Posterior vena cava (tissue), 2 donors: ENCODE measurements around the gene ERN1. TPM values are rescaled to one million over a fixed set of nuclear protein-coding genes. Genes with fewer than 3 reads are reported as not detected.
A peak's percentile ranks its signal among the peaks of the same experiment; 100 is the strongest.

Experiments
- DNase-seq: peaks from one replicate; pipeline ENCODE4 v3.0.0-alpha.2; 2020; ENCODE audit warnings: low spot score
- intact Hi-C, 2 donors: fragments of 100-400 bp; cut with DNase I; formaldehyde crosslinking; loops; one replicate each; pipeline versions ENCODE4 v1.14.1 to v1.14.2; 2022 to 2023
- total RNA-seq, 2 donors: library from RNA; stranded (reverse); fragmentation: NEBNext Ultra II Directional; extraction: Animal tissue kit (Norgen Biotek cat#: 25700); gene quantifications; one replicate each; pipeline ENCODE4 v1.2.1, GENCODE V29; 2021
- donor health status: DM: yes; HTN: yes; CAD: no.
- donor health status: DM: yes; HTN: yes; CAD: no.

Gene ERN1
- total RNA-seq, 2 donors from 2014 or later: 17.2 to 18.6 TPM

DNA sequence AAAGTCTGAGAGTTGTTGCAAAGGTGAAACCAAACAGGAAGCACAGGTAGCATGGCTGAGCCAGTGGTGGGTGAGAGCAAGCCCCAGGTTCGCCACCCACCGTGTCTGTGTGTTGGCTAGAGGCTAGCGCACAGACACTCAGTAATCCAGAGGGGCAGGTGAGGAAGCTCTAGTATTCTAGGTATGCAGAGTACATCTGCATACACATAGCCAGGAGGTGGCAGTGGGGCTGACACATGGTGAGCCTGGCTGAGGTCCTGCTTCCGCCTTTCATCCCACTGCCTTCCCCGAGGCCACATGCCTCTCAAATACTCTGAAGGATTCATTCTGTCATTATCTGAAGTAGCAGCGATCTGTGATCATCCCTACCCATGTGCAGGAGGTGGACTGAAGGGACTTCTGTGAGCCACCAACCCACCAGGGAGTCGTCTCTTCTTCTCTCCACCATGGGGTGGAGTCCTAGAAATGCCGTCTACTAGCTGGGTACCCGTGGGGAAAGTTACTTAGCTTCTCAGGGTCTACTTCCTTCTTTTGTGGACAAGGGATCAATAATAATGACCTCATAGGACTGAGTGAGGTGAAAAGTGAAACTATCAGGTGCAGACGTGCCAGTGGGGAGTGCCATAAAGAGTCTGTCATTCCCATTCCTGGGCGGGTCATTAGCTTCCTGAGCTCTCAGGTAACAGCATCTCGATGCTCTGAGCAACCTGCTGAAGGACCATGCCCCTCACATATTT, 73.5 kb downstream of the ERN1 start:
- DNase-seq: no peak
- intact Hi-C loops: no loop called here

DNA sequence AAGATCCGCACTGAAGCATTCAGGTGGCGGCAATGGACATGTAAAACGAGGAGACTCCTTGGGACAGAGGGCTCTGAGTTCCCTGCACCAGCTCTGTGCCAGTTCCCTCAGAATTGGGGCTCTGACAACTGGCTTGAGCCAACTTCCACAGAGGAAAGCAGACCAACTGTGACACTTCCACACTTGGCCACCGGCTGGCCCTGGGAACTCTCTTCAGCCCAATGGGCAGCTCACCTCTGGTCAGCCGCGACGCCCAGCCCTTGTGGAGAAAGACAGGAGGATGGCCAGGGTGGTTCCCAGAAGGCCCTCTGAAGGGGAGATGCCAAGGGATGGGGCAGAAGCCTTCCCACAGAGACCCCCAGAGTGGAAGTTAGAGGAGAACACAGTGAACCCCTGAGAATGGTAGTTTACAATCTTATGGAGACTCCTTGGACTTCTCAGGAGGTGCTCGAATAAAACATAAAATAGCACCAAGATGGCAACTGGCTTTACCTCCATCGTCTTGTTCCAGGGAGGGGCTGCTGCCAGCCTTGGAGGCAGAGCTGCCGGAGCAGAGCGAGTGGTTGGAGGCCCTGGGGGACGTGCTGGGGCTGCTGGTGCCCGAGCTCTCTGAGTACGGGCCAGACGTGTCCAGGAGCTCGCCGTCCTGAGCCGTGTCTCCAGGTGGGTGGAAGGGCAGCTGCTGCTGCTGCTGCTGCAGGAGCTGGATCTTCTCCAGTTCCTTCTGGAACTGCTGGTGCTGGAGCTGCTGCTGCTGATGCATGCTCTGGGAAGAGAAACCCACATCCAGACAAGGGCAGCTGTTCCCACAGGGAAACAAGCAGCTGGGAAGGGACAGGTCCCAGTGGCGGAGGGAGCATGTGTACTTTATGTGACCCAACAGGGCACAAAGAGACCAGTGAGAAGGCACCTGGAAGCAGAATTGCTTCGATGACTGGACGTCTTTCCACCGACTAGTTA, 74.5 kb downstream of the ERN1 start:
- intact Hi-C loops: no loop called here

DNA sequence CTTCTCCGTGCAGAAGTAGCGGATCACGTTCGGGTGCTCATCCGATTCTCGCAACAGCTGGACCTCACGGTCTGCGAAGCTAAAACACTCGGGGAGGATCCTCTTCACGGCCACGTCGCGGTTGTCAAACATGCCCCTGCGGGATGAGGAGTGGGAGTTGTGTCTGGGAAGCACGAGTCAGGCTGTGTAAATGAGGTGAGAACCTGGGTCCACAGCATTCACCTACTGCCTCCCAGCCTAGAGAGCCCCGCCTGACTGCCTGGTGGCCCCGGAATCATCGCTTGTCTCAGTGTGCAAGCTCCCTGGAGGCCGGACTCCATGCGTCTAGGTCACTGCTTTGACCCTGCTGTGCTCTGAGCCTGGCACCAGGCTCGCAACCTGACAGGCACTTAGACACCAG, 75.6 kb downstream of the ERN1 start:
- DNase-seq: no peak
- intact Hi-C loops: no loop called here

More for the DNA sequence above, 74.5 kb downstream of the ERN1 start:
- no peak for DNase-seq

GRCh38 chr17:64053101-64053500, 76.8 kb downstream of the ERN1 start:
- no peak for DNase-seq
- intact Hi-C loops: no loop called here

- intact Hi-C loops: no loop called here
- DNase-seq: no peak
Measured at GRCh38 chr17:64051153-64051552, 78.8 kb downstream of the ERN1 start.

DNA sequence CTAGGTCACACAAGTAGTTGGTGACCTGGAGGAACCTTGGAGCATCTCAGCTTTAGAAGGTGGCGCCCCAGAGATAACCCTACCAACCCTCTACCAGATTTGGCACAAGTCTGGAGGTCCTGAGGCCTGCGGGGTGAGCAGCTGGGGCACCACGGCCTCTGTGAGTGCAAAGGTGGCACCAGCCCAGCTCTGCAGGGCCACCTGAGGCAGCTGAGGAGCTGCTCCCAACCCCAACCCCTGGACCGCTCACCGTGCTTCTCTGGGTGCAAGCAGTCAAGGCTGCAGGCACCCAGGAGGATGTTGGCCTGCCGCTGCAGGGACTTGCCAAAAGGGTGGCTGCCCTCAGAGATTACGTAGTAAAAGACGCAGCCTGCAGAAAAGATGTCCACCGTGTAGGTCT, 81.1 kb downstream of the ERN1 start:
- intact Hi-C loops: no loop called here
- DNase-seq: no peak

GRCh38 chr17:64045176-64045575, 84.8 kb downstream of the ERN1 start:
- intact Hi-C loops: no loop called here
- DNase-seq: no peak

DNA sequence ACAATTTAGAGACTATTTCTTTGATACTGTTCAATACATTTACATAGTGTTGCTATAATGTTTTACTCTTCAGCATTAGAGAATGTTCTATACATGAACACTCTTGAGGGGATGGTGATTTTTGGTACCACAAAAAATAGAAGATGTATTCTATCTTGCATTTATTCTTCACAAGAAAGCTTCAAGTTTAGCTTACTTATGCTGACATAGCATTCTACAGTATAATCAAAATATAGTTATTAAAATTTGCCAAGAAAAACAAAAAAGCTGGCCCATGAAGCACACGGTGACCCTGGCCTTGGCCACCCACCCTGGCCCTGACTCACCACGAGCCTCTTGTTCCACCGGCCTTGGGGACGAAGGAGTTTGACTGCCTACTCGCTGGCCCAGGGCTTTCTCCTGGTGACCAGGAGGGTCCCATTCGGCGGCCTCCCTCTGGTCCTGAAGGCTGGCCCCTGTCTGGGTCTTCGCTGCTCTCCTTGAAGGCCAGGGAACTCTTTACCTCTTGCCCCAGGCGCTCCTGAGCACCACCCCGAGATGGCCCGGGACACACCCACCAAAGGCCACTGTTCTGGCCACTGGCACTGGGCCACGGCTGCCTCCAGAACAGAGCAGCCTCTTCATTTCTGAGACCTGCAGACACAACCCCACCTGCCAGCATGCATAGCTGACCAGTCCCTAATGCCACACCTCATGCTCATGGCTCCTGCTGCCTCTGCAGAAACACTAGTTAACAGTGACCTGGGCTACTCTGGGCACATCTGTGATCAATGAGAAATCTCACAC, 87.1 kb downstream of the ERN1 start:
- intact Hi-C loops: no loop called here
- no peak for DNase-seq

DNA sequence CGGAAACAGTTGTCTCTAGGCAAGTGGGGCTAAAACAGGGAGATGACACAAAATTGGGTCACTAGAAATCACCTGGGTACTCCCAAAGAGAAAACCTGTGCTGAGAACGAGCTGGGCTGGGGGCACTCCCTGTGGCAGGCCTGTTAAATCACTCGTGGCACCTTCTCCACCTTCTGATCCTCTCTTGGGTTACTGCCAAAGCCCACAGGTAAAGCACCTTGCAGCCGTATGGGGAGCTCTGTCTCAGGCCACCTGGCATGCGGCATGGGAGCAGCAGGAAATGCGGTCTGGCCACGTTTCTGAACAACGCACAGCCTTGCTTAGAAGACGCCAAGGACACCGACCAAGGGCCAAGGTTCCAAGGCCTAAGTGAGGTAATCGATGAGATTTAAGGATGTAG, 88.0 kb downstream of the ERN1 start:
- DNase-seq: no peak
- intact Hi-C loops: no loop called here

- intact Hi-C loops: no loop called here
- no peak for DNase-seq
Measured at GRCh38 chr17:64040206-64040605, 89.7 kb downstream of the ERN1 start.

DNA sequence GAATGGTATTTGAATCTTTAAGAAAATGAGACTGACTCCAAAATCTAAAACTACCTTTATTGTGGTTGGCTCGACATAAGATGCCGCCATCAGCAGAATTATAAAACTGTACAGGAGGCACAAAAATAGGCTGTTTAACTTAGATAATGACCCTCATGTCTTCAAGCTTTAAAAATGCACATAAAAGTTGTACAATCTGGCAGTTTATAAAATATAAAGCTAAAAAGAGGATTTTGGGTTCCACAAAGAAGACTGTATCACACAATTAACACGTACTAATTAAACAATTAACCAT, 90.9 kb downstream of the ERN1 start:
- no peak for DNase-seq
- intact Hi-C loops: no loop called here

DNA sequence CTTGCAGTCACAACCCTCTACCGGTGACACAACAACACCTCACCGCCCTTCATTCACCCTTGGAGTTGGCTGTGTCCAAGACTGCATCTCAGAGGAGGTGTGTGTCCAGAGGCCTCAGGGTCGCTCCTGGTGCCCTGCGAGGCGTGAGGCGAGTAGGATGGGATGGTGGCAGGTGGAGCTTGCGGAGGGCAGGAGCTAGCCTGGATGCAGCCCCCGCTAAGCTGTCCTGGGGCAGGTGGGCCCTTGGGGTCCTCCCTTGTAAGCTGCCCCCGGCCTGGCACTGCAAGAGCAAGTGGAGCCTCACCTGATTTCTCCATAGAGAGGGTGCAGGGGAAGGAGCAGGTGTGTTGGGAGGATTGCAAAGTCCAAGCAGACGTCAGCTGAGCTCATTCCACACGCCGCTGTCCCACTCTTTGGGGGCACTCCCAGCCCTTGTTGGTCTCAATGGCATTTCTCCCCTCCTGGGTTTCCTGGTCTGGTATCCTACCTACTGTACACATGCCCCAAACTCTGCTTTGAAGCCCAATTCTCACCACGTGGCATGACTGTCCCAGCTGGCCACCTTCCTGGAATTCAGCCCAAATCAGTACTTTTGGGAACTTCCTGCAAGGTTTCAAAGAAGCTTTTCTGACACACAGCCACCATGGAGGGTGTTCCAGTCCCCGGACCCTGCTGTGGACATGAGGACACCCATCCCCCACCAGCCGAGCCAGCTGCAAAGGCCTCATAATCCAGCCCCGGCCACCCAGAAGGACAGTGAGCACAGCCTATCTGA, 91.4 kb downstream of the ERN1 start:
- intact Hi-C loops: no loop called here
- no peak for DNase-seq

GRCh38 chr17:64037802-64038201, 92.1 kb downstream of the ERN1 start:
- intact Hi-C loops: no loop called here
- no peak for DNase-seq

DNA sequence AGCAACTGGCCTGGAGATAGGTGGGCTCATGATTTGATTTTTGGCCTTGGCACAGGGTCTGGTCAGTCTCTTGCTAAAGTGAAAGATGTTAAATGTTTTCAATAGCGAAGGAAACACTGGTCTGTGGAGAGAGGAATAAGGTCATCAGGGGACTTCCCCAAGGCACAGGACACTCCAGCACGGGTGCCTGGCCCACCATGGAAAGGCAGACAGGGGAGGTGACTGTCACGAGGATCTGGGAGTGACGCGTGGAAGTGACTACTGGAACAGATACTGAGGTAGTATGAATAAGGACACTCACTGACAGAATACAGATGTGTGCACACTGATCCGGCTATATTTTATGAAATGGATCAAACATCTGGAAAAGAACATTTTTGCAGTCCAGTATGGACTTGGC, 92.8 kb downstream of the ERN1 start:
- intact Hi-C loops: no loop called here
- no peak for DNase-seq

- intact Hi-C loops: no loop called here
- DNase-seq: no peak
Measured at GRCh38 chr17:64036198-64036922, 93.6 kb downstream of the ERN1 start.

GRCh38 chr17:64032081-64032480, 97.9 kb downstream of the ERN1 start:
- intact Hi-C loops: no loop called here
- no peak for DNase-seq

- no peak for DNase-seq
- intact Hi-C loops: loop anchor here (1.0 to 10.0 kb wide), 5 partner anchors 94 to 256 kb away; partner anchors contain the start of genes CD79B (in 1 of the 2), CSHL1 (in 1 of the 2) and GH1 (in 1 of the 2)
Measured at GRCh38 chr17:64028874-64029464, 101.0 kb downstream of the ERN1 start.

DNA sequence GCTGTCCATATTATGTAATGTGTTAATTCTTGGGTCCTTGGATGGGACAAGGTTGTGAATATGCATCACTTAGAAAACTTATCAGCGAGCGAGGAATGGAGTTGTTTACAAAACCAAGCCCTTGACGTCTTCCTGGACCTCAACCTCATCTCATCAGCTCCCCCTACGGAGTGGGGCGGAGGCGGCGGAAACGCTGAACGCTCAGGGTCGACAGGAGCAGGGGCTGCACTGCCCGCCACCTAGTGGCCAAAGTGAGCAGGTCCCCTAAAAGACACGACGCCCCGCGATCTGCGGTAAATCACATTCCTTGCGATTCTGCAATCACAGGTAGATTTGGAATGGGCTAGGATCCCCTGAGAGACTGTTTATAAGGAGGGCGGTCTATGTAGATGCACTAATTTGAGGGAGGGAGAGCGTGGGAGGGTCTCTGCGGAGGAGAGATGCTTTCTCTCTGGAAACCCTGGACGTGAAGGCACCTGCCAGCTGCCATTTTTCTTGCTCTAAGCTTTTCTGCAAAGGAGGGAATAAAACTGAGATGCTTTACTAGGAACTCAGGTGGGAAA, 104.1 kb downstream of the ERN1 start:
- intact Hi-C loops: loop anchor here (10.0 kb wide), 3 partner anchors 91 to 259 kb away; partner anchors contain the start of genes CD79B (in 1 of the 2), CSHL1 (in 1 of the 2) and GH1 (in 1 of the 2)
- peak; percentile 92 for DNase-seq
